Femur (tissue), 1 donor: Measurements from ENCODE around the gene ANP32A.

Source experiments
- DNase-seq: peaks from one replicate; pipeline ENCODE4 v3.0.0-alpha.2; 2017

Gene ANP32A

GRCh38 chr15:68797599-68798345, 22.9 kb downstream of the ANP32A start:
- no peak for DNase-seq

- DNase-seq = no peak
These were observed 23.5 kb downstream of the ANP32A start for GRCh38 chr15:68797191-68797590.

- no peak for DNase-seq
These were observed 24.1 kb downstream of the ANP32A start for GRCh38 chr15:68796576-68796975.

GRCh38 chr15:68795298-68795848, 25.3 kb downstream of the ANP32A start:
- DNase-seq = peak; percentile 92

- no peak for DNase-seq
These were observed 25.8 kb downstream of the ANP32A start for GRCh38 chr15:68794863-68795262.

GRCh38 chr15:68794307-68794706, 26.4 kb downstream of the ANP32A start:
- no peak for DNase-seq

GRCh38 chr15:68793776-68794175, 26.9 kb downstream of the ANP32A start:
- DNase-seq = no peak

- no peak for DNase-seq
These were observed 27.6 kb downstream of the ANP32A start for GRCh38 chr15:68792901-68793766.

GRCh38 chr15:68791431-68792283, 29.0 kb downstream of the ANP32A start:
- DNase-seq = no peak

GRCh38 chr15:68790910-68791309, 29.8 kb downstream of the ANP32A start:
- DNase-seq = no peak

GRCh38 chr15:68790242-68790575, 30.5 kb downstream of the ANP32A start:
- DNase-seq = no peak

GRCh38 chr15:68789534-68790241, 31.0 kb downstream of the ANP32A start:
- DNase-seq = peak; percentile 48

- DNase-seq = no peak
These were observed 31.6 kb downstream of the ANP32A start for GRCh38 chr15:68789091-68789490.

- DNase-seq = no peak
These were observed 32.5 kb downstream of the ANP32A start for GRCh38 chr15:68788264-68788624.

GRCh38 chr15:68787609-68788263, 33.0 kb downstream of the ANP32A start:
- DNase-seq = no peak

- DNase-seq = no peak
These were observed 33.9 kb downstream of the ANP32A start for GRCh38 chr15:68786753-68787152.

- peak; percentile 10 for DNase-seq
These were observed 35.2 kb downstream of the ANP32A start for GRCh38 chr15:68785541-68785940.

- peak; percentile 10 for DNase-seq
These were observed 36.5 kb downstream of the ANP32A start for GRCh38 chr15:68784206-68784605.

GRCh38 chr15:68783226-68784058, 37.3 kb downstream of the ANP32A start:
- DNase-seq = peak; percentile 33

- peak; percentile 17 for DNase-seq
These were observed 38.0 kb downstream of the ANP32A start for GRCh38 chr15:68782589-68783161.
